ENCODE data around the gene SLC18B1.

DNA sequence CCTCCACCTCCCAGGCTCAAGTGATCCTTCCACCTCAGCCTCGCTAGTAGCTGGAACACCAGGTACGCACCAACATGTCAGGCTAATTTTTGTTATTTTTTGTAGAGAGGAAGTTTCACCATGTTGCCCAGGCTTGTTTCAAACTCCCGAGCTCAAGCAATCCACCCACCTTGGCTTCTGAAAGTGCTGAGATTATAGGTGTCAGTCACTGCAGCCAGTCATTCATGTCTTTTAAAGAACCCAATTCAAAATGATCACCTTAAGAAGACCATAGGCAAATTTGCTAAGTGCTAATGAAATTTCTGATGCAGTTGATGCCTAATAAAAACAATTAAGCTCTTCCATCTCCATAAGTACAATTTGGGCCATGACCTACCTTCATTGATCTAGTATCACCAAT, 38.2 kb downstream of the SLC18B1 start:
- no peak for TF ChIP-seq CTCF (CRISPR knock-in tag; IDR thresholded peaks at IDR 0.05)
- TF ChIP-seq ZNF687 (CRISPR knock-in tag; IDR thresholded peaks at IDR 0.05), result no peak
- no peak for TF ChIP-seq CREM (IDR thresholded peaks at IDR 0.05)
- TF ChIP-seq CREM (CRISPR knock-in tag; IDR thresholded peaks at IDR 0.05), result no peak
- no peak for TF ChIP-seq TAF1 (CRISPR knock-in tag; IDR thresholded peaks at IDR 0.05)
- TF ChIP-seq, protein P1, sequence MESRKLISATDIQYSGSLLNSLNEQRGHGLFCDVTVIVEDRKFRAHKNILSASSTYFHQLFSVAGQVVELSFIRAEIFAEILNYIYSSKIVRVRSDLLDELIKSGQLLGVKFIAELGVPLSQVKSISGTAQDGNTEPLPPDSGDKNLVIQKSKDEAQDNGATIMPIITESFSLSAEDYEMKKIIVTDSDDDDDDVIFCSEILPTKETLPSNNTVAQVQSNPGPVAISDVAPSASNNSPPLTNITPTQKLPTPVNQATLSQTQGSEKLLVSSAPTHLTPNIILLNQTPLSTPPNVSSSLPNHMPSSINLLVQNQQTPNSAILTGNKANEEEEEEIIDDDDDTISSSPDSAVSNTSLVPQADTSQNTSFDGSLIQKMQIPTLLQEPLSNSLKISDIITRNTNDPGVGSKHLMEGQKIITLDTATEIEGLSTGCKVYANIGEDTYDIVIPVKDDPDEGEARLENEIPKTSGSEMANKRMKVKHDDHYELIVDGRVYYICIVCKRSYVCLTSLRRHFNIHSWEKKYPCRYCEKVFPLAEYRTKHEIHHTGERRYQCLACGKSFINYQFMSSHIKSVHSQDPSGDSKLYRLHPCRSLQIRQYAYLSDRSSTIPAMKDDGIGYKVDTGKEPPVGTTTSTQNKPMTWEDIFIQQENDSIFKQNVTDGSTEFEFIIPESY (CRISPR knock-in tag; IDR thresholded peaks at IDR 0.05), result no peak
- TF ChIP-seq NFE2L2 (IDR thresholded peaks at IDR 0.05; ENCODE audit: low read length), result no peak
- TF ChIP-seq CHD2 (IDR thresholded peaks at IDR 0.05; ENCODE audit: low read depth, low read length), result no peak
- no peak for TF ChIP-seq ZNF558 (CRISPR knock-in tag; IDR thresholded peaks at IDR 0.05; ENCODE audit: borderline replicate concordance)
- TF ChIP-seq CCDC6 (CRISPR knock-in tag; IDR thresholded peaks at IDR 0.05), result no peak
- TF ChIP-seq, protein P2, sequence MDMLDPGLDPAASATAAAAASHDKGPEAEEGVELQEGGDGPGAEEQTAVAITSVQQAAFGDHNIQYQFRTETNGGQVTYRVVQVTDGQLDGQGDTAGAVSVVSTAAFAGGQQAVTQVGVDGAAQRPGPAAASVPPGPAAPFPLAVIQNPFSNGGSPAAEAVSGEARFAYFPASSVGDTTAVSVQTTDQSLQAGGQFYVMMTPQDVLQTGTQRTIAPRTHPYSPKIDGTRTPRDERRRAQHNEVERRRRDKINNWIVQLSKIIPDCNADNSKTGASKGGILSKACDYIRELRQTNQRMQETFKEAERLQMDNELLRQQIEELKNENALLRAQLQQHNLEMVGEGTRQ (IDR thresholded peaks at IDR 0.05; ENCODE audit: low read depth, low read length), result no peak
- TF ChIP-seq, protein P2 (CRISPR knock-in tag; IDR thresholded peaks at IDR 0.05; ENCODE audit: borderline replicate concordance), result no peak
- TF ChIP-seq ZNF615 (CRISPR knock-in tag; IDR thresholded peaks at IDR 0.05; ENCODE audit: borderline replicate concordance), result no peak
- no peak for TF ChIP-seq ZNF652 (CRISPR knock-in tag; IDR thresholded peaks at IDR 0.05; ENCODE audit: borderline replicate concordance, low read depth)

Data from HepG2 (cell line).